ENCODE measurements around the gene EGFL7. TPM values are rescaled to one million over a fixed set of nuclear protein-coding genes. Genes with fewer than 3 reads are reported as not detected.

Gene EGFL7
- total and polyA plus RNA-seq, 7 donors, result 34.7 to 73.4 (median 48.6) TPM

DNA sequence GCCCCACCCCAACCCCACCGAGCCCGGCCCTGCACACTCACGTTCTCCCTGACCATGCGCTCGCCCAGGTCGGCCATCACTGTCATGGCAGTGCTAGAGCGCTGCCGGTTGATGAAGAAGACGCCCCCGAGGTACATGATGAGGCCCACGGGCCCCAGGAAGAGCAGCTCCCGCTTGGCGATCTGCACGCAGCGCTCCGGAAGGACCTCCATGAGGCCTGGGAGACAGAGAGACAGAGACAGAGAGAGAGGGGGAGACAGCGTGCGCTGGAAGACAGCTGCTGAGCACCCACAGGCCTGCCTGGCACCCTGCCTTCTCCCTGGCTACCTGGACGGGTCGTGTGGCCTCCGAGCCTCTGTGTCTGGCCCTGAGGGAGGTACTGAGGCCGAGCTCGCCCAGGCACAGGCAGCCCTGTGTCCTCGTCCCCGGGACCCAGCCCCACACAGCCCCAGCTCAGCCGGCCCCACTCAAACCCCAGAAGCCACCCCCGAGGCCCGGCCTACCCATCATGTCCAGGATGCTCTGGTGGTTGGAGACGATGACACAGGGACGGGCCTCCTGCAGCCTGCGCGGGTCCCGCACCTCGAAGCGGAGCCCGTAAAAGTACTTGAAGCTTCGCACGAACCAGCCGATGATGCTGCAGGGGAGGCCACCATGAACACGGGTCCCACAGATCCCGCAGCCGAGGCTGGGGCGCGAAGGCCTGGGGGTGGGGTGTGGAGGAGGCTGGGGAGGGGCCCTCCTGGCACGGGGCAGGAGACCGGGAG, 14.4 kb downstream of the EGFL7 start:
- ATAC-seq (no peak), DNase-seq (no peak)
- TF ChIP-seq, protein P1, sequence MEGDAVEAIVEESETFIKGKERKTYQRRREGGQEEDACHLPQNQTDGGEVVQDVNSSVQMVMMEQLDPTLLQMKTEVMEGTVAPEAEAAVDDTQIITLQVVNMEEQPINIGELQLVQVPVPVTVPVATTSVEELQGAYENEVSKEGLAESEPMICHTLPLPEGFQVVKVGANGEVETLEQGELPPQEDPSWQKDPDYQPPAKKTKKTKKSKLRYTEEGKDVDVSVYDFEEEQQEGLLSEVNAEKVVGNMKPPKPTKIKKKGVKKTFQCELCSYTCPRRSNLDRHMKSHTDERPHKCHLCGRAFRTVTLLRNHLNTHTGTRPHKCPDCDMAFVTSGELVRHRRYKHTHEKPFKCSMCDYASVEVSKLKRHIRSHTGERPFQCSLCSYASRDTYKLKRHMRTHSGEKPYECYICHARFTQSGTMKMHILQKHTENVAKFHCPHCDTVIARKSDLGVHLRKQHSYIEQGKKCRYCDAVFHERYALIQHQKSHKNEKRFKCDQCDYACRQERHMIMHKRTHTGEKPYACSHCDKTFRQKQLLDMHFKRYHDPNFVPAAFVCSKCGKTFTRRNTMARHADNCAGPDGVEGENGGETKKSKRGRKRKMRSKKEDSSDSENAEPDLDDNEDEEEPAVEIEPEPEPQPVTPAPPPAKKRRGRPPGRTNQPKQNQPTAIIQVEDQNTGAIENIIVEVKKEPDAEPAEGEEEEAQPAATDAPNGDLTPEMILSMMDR (IDR thresholded peaks at IDR 0.05), result no peak
- WGBS, 3 donors, result 89 to 91% (median 89%) methylated on average over 44 to 46 of the region's 46 CpGs
- H3K4me3 ChIP-seq, result no peak overlapping the region
- H3K9me3 ChIP-seq, result no peaks in the 10 kb centered on the region
- intact Hi-C loops (cut with DNase I), result no loop called here
- no peak overlapping the region for H3K27ac ChIP-seq
- no peaks in the 10 kb centered on the region for H3K27me3 ChIP-seq (ENCODE audit: insufficient read depth in 3 of 3, low read length in 2 of 3)
- H3K4me1 ChIP-seq, result peaks cover 18% of the 10 kb centered on the region
- H3K36me3 ChIP-seq (ENCODE audit: insufficient read depth in 1 of 2, low read depth in 1 of 2), result peaks cover 0 to 24% of the 10 kb centered on the region in 2 donors

DNA sequence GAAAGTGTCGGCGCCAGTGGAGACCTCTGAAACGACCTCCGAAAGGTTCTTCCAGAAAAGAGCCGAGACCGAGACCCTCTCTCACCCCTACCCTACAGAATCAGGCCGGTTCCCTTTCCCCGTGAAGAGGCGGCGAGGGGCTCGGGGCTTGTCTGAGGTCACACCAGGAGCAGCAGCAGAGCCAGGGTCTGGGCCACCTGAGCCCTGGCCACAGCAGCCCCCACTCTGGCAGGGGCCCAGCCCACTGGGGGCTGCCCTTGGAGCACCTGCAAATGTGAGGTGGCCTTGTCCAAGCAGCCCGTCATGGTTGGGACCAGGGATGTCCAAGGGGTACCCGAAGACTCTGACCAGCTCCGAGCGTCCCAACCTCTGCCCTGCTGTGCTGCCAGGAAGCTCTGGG, 15.3 kb downstream of the EGFL7 start:
- H3K27me3 ChIP-seq (ENCODE audit: insufficient read depth in 3 of 3, low read length in 2 of 3), result no peaks in the 10 kb centered on the region
- DNase-seq (no peak), ATAC-seq (no peak)
- H3K36me3 ChIP-seq (ENCODE audit: insufficient read depth in 1 of 2, low read depth in 1 of 2), result peaks cover 0 to 23% of the 10 kb centered on the region in 2 donors
- no peak overlapping the region for H3K27ac ChIP-seq
- intact Hi-C loops (cut with DNase I), result no loop called here
- 91 to 94% (median 92%) methylated on average over 13 to 15 of the region's 15 CpGs for WGBS, 3 donors
- H3K4me1 ChIP-seq, result peaks cover 18% of the 10 kb centered on the region
- TF ChIP-seq, protein P1 (IDR thresholded peaks at IDR 0.05), result no peak
- H3K9me3 ChIP-seq, result no peaks in the 10 kb centered on the region
- no peak overlapping the region for H3K4me3 ChIP-seq

DNA sequence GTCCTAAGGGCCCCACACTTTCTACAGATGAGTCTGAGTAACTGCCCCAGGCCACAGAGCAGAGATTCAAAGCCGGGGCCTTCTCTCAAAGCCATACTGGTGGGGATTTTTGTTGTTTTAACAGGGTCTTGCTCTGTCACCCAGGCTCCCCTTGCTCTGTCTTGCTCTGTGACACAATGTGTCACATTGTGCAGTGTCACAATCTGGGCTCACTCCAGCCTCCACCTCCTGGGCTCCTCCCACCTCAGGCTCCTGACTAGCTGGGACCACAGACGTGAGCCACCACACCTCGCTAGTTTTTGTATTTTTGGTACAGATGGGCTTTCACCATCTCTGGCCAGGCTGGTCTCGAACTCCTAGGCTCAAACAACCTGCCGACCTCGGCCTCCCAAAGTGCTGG, 15.9 kb downstream of the EGFL7 start:
- no peaks in the 10 kb centered on the region for H3K27me3 ChIP-seq (ENCODE audit: insufficient read depth in 3 of 3, low read length in 2 of 3)
- ATAC-seq (peak in 2 of 4 donors; percentile 23 to 33), DNase-seq (no peak)
- intact Hi-C loops (cut with DNase I), result no loop called here
- no peak overlapping the region for H3K27ac ChIP-seq
- TF ChIP-seq, protein P1 (IDR thresholded peaks at IDR 0.05), result no peak
- no peak overlapping the region for H3K4me3 ChIP-seq
- H3K36me3 ChIP-seq (ENCODE audit: insufficient read depth in 1 of 2, low read depth in 1 of 2), result peaks cover 0 to 20% of the 10 kb centered on the region in 2 donors
- H3K9me3 ChIP-seq, result no peaks in the 10 kb centered on the region
- H3K4me1 ChIP-seq, result peaks cover 18% of the 10 kb centered on the region
- WGBS, 3 donors, result 83 to 89% (median 86%) methylated on average over 6 of the region's 6 CpGs

DNA sequence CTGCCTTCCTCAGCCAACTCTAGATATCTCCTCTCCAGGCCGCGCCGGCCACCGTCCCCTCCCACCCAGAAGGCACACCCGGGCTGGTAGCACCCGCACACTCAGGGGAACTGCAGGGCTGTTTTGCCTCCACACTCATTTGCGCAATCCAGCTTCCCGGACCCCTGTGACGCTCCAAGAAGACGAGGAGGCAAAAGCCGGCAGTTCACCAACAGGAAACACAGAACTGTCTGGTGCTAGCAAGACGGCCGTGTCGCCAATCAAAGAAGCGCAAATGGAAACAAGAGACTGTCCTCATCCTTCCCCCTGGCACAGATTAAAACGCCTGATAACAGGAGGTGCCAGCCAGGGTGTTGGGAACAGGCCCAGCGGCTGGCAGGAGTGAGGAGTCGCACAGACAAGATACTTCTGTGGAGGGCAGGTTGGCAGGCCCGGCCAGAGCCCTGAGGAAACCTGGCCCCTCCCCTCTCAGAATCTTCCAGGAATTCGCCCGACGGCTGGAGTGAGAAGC, 16.8 kb downstream of the EGFL7 start:
- intact Hi-C loops (cut with DNase I), result no loop called here
- Histone ChIP-seq H3K27ac (peak overlapping the region; percentile 74), H3K9me3 (no peaks in the 10 kb centered on the region), H3K36me3 (ENCODE audit: insufficient read depth in 1 of 2, low read depth in 1 of 2) (peaks cover 0 to 19% of the 10 kb centered on the region in 2 donors), H3K4me1 (peaks cover 18% of the 10 kb centered on the region), H3K4me3 (peak overlapping the region; percentile 30), H3K27me3 (ENCODE audit: insufficient read depth in 3 of 3, low read length in 2 of 3) (no peaks in the 10 kb centered on the region)
- peak; percentile 67 to 81 for DNase-seq
- 28 to 43% (median 29%) methylated on average over 22 of the region's 22 CpGs for WGBS, 3 donors
- ATAC-seq, result peak; percentile 56 to 84 (median 78)
- TF ChIP-seq, protein P1 (IDR thresholded peaks at IDR 0.05), result no peak
